Measurements from ENCODE around the gene ST7.
A peak's percentile ranks its signal among the peaks of the same experiment; 100 is the strongest.

Gene ST7

DNA sequence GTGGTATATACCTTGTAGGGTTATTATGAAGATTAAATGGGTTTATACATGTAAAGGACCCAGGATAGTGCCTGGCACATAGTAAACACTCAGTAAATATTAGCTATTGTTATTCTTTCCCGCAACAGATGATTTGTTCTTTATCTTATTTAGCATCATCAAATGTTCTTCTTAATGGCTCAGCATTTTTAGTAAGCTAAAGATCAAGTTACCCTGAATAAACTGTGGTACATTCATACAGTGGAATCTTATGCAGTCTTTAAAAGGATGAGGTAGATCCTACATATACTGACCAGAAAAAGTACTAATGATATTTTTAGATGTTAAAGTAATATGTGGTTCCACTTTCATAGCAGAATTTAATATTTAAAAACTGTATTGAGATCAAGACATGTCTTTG, 65.4 kb downstream of the ST7 start:
- DNase-seq (ENCODE audit: low read depth) = no peak
- TF ChIP-seq, protein P1, sequence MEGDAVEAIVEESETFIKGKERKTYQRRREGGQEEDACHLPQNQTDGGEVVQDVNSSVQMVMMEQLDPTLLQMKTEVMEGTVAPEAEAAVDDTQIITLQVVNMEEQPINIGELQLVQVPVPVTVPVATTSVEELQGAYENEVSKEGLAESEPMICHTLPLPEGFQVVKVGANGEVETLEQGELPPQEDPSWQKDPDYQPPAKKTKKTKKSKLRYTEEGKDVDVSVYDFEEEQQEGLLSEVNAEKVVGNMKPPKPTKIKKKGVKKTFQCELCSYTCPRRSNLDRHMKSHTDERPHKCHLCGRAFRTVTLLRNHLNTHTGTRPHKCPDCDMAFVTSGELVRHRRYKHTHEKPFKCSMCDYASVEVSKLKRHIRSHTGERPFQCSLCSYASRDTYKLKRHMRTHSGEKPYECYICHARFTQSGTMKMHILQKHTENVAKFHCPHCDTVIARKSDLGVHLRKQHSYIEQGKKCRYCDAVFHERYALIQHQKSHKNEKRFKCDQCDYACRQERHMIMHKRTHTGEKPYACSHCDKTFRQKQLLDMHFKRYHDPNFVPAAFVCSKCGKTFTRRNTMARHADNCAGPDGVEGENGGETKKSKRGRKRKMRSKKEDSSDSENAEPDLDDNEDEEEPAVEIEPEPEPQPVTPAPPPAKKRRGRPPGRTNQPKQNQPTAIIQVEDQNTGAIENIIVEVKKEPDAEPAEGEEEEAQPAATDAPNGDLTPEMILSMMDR (IDR thresholded peaks at IDR 0.05; ENCODE audit: insufficient read depth, low read depth, low read length, missing control alignments) = no peak
- no peak overlapping the region for H3K4me3 ChIP-seq (ENCODE audit: low read length)

DNA sequence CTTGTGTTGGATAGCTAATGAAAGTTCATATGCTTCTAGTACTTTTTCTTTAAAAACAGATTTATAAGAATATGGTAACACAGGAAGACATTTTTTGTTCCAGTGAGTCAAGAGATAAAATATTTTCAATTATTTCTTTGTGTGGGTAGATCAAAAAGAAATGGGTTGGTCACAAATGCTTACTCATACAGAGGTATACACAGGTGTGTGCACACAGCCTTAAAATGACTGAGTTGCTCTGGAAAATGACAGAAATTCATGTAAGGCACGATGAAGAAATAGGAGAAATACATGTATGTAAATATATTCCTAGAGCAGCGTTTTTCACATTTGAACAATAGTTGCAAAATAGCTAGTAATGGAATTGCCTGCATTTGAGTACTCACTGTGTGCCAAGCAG, 66.0 kb downstream of the ST7 start:
- H3K4me3 ChIP-seq (ENCODE audit: low read length) = no peak overlapping the region
- DNase-seq (ENCODE audit: low read depth) = peak; percentile 69
- TF ChIP-seq, protein P1 (IDR thresholded peaks at IDR 0.05; ENCODE audit: insufficient read depth, low read depth, low read length, missing control alignments) = no peak

DNA sequence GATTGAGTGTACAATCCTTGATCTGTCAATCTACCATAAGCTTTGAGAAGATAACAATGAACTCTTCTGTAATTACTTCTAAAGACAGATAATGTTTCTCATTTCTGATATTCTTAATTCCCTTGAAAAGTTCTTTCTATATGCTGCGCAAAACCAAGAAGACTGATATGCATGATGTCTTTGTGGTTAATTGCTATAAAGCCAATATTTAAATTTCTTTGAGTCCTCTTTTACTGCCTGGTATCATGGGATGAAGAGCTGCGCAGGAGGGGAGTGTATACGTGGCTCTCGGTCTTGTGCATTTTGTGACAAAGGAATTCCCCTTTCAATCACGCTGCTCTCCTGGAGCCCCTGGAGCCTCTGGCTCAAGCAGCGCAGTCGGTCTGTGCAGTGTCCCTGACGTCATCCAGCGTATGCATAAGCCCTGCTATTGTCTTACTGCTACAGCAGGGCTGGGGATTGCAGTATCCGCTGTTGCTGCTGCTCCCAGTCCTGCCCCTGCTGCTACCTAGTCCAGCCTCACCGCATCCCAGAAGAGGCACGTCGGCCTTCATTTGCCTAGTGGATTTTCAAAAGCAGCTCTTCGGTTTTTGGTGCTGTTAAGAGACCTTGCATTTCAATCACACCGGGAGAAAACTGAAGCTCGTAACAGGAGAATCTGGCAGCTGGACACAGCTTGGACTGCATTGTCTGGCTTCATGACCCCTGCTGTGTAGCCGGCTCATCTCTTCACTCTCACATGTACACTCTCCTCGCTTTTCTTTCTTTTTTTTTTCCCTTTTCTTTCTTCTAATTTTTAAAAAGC, 66.7 kb downstream of the ST7 start:
- peak; percentile 87 for DNase-seq (ENCODE audit: low read depth)
- no peak overlapping the region for H3K4me3 ChIP-seq (ENCODE audit: low read length)
- TF ChIP-seq, protein P1 (IDR thresholded peaks at IDR 0.05; ENCODE audit: insufficient read depth, low read depth, low read length, missing control alignments) = no peak

DNA sequence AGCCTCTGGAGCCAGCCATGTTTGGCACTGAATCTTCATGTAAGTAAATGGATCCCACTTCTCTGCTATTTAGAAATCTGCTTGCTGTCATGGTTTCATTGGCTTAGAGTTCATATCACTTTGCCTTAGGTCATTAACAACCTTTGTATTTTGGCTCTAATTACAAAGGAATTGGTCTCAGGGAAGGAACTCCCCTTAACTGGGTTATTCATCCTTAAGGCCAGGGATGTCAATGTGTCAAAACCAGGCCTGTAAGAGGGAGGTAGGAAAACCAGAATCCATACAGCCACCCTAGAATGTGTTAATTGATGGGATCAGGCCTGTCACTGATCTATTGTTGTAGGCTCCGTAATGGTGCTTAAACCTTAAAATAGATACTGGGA, 67.3 kb downstream of the ST7 start:
- DNase-seq (ENCODE audit: low read depth) = no peak
- H3K4me3 ChIP-seq (ENCODE audit: low read length) = no peak overlapping the region
- TF ChIP-seq, protein P1 (IDR thresholded peaks at IDR 0.05; ENCODE audit: insufficient read depth, low read depth, low read length, missing control alignments) = no peak

DNA sequence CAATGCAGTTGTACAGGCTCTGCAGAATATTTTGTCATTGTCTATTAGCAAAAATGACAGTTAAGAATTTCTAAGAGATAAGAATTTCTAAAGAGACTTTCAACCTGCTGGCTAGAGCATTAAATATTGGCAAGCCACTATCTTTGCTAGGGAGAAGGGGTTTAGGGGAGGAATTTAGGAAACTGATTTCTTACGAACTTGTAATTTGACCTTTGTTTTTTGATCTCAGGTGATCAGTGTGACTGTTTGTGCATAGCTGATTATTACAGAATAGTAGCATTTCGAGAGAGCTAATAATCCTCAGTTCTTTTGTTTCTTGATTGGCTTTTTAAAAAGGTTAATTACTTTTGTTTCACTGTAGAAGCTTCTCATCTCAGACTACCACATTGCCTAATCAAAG, 68.1 kb downstream of the ST7 start:
- H3K4me3 ChIP-seq (ENCODE audit: low read length) = no peak overlapping the region
- no peak for DNase-seq (ENCODE audit: low read depth)
- TF ChIP-seq, protein P1 (IDR thresholded peaks at IDR 0.05; ENCODE audit: insufficient read depth, low read depth, low read length, missing control alignments) = no peak

DNA sequence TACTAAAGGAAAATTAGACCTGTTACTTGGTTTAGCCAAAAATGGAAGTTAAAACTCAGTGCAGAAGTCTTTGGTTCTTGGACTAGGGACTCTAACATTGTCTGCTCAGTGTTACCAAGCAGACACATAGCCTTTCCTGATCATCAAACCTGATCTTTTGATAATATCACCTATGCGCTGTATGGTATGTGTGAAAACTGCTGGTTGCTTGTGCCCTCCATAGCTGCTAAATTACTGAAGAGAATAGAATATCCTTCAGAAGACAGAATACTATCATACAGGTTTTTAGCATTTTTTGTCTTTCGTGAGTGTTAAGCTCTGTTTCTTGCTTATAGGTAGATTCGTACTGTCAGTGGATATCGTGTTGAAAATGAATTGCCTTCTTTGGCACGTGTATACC, 68.7 kb downstream of the ST7 start:
- no peak overlapping the region for H3K4me3 ChIP-seq (ENCODE audit: low read length)

More for the DNA sequence above, 68.7 kb downstream of the ST7 start:
- DNase-seq (ENCODE audit: low read depth) = no peak
- TF ChIP-seq, protein P1 (IDR thresholded peaks at IDR 0.05; ENCODE audit: insufficient read depth, low read depth, low read length, missing control alignments) = no peak

All from epithelial cell of esophagus (primary cell).